GM12892 (cell line): ENCODE measurements around the gene LRRC4B.

ENCODE experiments used
- POLR2A ChIP-seq: IDR thresholded peaks from 2 replicates; pipeline ENCODE4 v1.6.1; 2011; ENCODE audit warnings: low read depth, low read length, control low read depth
- POLR2AphosphoS5 ChIP-seq: IDR thresholded peaks from 2 replicates; pipeline ENCODE4 v1.6.1; 2011; ENCODE audit warnings: low read depth, low read length, control low read depth
- TAF1 ChIP-seq: IDR thresholded peaks from 2 replicates; pipeline ENCODE4 v1.6.1; 2011; ENCODE audit warnings: low read depth, mild to moderate bottlenecking, control low read depth, low read length, borderline replicate concordance

GRCh38 chr19:50478901-50479715 is 89.1 kb downstream of the LRRC4B start:
- TF ChIP-seq POLR2A, result no peak
- no peak for TF ChIP-seq TAF1
- TF ChIP-seq POLR2AphosphoS5, result no peak
